HG03066 (cell line): ENCODE data around the gene MAP3K9.
A peak's percentile ranks its signal among the peaks of the same experiment; 100 is the strongest.

Source experiments
- ATAC-seq: cut with Tn5 transposase; IDR thresholded peaks from one replicate; pipeline ENCODE4 v1.9.1; 2021; ENCODE audit warnings: low read depth; ENCODE audit not compliant: unreplicated experiment

The MAP3K9 gene

DNA sequence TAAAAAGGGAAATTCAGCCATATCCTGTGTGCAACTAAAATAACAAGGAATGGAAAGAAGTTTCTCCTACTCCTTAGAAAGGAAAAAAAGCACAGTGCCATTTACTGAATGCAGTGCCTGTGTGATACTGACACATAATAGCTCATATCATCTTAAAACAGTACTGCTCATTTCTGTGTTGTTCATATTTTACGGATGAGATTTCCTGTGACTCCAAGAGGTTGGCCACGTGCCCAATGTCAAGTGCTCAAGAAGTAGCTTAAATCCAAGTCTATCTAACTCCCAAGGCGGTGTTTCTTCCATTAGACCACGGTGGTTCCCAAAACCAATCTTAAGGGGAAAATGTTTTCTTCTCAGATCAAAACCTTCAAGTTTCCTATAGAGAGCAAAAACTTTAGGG is 20.0 kb downstream of the MAP3K9 start:
- no peak for ATAC-seq

DNA sequence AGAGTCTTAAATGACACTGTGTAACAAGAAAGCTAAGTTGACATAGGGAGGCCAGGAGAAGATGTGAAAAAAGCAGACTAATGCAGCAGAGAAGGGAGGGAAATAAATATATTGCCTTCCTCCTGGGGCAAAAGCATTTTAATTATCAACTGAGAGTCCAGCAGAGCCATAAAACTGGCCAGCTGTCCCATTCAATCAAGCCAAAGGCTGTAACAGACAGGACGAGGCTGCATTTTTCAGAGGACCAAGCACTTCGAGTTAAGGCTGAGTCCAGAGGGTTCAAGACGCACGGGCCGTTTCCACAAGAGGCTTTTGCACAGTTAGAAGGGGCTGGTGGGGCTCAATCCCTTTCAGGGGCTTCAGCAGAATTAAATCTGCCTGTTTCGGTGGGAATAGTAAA is 20.4 kb downstream of the MAP3K9 start:
- ATAC-seq = no peak

DNA sequence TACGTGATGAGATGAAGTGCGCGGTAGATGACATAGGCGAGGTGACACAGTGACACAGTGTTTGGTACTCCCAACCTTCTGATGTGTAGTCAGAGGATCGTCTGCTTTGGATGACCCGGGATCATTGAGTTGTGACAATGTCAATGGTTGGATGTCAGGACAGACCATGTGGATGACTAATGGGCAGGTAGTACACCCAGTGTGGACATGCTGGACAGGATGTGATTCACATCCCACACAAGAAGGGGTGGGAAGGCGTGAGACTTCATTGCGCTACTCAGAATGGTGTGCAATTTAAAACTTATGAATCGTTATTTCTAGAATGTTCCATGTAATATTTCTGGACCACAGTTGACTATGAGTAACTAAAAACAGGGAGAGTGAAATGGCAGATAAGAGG is 23.8 kb downstream of the MAP3K9 start:
- ATAC-seq = no peak

DNA sequence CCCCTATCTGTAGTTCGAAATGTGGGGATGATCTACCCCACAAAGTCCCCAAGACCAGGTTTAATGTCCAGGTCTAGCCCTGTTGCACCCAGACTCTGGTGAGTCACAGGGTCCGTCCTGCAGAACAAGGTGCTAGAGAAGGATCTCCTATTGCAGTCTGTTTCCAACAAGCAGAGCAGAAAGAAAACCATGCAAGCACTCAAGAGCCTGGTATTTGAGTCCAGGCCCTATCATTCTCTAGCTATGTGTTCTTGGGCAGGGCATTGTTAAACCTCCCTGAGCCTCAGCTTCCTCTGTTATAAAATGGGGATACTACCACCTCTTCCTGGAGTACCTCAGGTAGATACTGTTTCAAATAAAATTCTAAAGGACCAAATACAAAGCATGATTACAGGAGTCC is 24.4 kb downstream of the MAP3K9 start:
- ATAC-seq = no peak

DNA sequence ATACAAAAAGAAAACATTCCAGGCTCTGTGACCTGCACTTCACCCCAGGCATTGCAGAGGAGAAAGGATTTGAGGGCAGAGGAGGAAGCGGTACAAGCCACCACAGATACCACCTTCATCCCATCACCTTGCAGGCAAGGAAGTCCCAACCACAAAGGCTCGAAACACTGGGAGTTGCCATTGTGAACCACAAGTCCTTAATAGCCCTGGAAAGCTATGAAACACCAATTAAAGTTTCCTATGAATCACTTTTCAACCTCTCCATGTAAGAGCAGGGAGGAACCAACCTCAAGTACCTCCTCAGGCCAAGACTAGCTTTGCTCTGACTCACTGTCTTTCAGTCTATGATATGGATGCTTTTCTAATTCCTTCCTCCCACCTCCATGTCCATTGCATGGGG is 27.0 kb downstream of the MAP3K9 start:
- no peak for ATAC-seq

DNA sequence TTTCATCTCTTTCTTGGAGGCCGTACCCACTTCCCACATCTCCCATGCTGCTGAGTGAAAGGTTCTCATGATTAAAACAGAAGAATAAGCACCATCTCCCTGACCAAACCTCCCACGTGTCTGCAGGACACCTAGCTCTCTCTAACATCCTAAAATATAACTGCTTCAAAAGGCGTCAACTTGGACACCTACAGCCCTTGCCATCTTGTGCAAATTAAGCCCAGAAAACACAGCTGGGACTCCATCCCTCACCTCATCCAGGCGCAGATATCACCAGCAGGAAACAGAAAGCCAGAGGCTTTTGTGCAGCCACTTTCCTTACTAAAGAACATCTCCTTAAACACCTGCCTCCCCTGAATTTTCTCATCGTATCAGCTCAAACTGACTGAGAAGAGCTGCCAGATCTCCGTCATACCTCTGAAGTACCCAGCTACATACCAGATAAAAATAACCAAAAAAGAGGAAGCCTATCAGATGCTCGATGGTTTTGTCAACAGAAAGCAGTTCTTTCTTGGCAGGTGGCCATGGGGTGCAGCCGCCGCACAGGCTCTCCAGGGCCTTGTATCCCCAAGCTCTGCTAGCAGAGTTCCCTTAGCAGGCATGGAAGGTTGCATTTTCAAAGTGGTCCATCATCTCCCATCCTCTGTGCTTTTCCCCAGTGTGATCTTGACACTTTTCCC is 28.8 kb downstream of the MAP3K9 start:
- ATAC-seq = peak; percentile 70

DNA sequence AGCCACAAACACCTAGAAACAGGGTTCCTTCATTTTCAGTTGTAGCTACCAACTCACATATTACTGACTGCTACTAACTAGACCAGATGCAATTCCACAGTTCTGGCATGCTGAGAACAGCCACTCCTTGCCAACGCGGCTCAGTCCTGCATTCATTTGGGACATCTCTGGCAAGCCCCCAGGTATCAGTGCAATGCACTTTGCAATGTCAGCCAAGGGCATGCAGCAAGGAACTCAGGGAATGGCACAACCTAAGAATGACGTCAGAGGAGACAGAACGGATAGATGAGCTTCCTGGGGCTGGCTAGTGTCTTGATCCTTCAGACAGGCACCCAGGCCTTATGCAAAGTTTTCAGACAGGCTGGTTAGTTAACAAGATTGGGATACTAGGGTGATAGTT is 29.6 kb downstream of the MAP3K9 start:
- ATAC-seq = no peak

DNA sequence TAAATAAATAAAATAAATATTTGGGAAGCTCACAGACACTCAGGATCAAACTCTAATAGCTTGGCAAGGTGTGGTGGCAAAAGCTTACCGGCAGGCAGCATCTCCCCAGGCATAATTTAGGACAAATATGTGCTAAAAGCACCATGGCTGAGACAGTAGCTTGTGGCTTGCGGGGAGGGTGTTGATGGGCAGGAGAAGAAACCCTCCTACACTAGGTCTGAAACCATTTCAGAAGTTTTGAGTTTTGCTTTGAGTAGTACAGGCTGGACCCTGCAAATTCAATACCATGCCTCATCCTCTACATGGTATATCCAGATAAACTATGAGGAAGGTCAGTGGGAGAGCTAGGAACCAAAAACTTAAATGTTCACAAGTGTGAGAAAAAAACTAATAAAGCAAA is 33.1 kb downstream of the MAP3K9 start:
- ATAC-seq = peak; percentile 64

DNA sequence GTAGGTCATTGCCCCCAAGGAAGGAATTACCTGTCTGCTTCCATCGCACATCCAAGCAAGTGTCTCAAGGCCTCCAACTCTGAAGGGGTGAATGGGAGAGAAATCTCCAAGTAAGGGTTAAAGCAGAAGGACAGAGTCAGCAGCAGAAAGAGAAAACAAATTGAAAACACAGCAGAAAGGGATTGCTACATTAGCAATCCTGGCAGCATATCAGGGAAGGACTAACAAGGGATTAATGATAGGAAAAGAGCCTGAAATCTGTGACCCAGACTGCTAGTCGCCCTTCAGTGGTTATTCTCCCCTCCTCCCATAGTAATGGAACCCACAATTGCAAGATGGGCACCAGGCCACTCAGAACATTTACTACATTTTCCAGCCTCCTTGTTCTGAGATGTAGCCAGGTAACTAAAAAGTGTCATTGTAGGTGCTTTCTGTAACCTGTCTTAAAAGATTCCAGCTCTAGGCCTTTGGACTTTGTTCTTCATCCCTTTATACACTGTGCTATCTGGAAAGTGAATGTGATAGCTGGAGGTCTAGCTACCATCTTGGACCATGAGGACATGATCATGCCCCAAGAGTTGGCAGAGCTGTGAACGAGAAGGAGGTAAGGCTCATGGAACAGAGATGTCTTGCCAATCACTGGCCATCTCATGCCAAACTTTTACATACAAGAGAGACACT is 36.0 kb downstream of the MAP3K9 start:
- ATAC-seq = no peak

DNA sequence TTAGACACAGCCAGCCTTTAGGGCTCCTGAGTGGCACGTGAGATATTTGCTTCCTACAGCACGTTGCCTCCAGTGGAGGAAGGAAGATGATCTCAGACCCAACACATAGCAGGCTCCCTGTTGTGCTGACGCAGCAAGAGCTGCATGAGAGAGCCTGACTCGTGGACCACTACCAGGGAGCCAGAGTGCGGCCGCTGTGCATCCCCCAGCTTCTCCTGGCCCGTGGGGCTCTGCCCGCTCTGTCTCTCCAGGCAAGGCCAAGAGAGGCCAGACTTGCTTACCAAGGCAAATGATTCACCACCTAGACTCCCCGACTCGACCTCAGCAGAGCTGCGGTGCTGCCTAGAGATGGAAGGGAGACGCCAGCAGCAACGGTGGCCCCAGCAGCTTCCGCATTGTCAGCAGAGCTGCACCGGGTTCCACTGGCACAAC is 37.5 kb downstream of the MAP3K9 start:
- ATAC-seq = no peak

DNA sequence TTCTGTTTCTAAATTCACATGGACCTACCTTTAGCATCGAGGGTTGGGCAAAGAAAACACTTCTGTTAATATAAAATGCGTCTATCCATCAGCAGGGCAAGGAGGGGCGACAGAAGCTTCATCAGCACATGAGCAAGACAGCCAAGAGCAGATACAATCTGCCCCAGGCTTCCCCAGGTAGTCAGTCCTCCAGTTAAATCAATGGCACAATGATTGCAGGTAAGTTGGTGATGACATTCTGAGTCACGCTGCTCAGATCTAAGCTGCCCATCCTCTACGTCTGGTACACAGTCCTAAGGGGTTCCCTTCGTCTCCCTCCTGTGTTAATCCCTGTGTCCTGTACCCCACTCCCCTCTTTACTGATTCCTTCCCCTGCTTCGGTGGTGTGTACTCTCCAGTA is 38.8 kb downstream of the MAP3K9 start:
- no peak for ATAC-seq

DNA sequence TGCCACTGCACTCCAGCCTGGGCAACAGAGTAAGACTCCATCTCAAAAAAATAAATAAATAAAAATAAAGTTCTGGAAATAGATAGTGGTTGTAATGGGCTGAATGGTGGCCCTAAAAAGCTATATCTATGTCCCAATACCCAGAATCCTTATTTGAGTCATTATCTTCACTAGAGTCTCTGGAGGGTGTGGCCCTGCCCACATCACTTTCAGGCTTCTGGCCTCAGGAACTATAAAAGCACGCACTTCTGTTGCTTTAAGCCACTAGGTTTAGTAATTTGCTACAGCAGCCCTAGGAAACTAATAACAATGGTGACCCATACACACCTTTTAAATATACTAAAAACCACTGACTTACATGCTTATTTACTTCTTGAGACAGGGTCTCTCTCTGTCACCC is 49.9 kb downstream of the MAP3K9 start:
- ATAC-seq = no peak

DNA sequence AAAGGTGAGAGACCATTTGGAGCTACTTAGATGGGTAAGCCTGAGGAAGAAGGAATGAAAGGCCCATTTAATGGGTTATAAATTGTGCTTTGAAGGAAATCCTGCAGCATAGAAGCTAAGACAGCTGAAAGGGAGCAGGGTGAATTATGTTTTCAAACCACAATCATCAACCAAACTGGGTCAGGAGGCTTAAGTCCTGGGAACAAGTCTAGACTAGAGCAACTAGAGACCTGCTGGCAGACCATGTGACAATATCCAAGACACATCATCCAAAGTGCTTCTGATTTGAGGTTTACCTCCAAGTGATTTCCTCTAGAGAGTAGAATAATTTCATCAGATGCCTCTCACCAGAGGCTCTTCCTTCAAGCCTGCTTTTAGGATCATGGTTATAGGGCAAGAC is 53.7 kb downstream of the MAP3K9 start:
- no peak for ATAC-seq

DNA sequence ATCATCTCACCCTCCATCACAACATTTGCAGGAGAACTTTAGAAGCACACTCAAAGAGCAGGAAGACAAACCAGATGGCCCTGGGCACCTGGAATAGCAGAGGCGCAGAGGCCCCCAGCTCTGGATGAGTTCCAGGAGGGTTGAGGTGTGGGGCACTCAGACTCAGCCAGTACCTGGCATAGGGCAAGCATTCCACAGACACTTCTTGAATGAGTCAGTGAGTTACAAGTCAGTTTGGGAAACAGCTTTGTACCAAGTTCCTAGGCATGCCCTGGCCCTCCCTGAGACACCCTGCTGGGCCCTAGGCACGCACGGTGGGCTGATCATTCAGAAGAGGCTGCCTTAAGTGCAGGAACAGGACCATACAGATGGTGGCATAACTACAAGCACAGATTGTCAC is 54.3 kb downstream of the MAP3K9 start:
- ATAC-seq = no peak

DNA sequence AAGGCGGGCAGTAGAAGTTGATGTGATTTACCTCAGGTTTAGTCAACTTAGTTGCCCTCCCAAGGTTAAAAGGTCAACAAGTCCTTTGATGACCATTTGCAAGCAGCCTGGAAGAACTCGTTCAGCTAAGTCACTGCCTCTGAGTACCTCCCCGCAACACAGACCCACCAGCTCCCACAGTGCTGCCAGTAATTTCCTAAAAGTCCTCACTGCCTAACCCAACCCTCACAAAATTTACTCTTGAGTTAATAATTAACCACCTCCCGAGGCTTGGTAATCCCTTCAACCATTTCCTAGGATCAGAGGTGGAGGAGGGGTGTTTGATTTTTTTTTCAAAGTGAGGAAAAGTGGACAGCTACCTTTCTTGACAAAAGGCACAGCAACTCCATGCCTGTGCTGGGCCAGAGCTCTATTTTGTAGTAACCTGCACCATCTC is 55.8 kb downstream of the MAP3K9 start:
- ATAC-seq = no peak

DNA sequence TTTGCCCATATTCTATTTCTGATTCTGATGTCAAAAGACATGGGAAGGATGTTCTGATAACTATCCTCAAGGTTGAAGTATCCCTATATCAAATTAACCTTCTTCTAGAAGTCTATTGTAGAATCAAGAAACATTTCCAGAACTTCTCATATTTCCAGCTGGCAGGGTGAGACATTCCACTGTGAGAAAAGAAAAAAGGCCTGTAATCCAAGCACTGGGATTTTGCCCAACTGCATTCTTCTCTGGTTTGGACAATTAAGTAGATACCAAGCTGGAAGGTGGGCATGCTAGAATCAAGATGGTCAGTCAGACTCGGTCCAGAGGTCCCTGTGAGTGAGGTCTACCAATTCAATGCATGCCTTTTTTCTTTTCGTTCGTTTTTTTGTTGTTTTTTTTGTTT is 60.9 kb downstream of the MAP3K9 start:
- ATAC-seq = no peak

DNA sequence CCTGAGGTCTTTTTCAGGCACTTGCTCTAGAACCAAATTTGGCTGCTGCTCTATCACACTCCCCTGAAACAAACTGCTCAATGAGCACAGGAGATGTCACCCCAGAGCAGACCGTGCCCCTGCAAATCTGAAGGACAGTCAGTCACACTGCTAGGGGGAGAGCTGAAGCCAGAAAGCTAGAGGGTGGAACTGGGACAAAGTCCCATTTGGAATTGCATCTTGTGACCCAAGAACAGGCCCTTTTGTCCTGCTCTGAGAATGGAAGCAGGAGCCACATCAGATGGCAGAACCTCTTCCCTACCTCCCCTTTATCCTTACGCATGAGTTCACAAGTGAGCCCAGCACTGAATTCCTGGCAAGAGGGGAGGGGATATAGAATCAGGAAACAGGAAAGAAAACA is 64.7 kb downstream of the MAP3K9 start:
- no peak for ATAC-seq

DNA sequence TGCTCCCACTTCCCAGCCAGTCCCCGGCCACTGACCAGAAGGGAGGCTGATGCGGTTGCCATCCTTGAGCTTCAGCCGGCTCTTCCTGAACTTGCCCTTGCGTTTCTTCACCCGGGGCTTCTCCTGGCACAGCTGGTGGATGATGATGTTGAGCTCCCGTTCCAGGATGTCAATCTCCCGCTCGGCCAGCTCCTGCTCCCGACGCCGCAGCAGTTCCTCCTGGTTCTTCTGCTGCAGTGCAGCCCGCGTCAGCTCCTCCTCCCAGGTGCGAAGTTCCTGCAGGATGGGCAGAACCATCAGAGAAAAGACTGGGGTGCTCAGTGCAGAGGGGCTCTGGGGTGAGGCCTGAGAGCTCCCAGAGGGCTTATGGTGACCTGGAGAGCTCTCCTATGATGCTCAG is 67.0 kb downstream of the MAP3K9 start:
- ATAC-seq = no peak

DNA sequence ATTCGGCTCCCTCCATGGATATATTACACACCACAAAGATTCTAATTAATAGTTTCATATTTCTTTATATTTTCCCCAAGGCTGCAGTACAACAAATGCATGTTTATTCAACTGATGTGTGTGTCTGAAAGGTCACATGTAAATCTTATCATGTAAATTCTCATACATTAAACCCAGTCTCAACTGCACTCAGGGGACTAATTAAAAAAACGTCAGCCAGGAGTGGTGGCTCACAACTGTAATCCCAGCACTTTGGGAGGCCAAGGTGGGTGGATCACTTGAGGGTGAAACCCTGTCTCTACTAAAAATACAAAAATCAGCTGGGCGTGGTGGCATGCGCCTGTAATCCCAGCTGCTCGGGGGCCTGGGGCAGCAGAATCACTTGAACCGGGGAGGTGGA is 67.8 kb downstream of the MAP3K9 start:
- ATAC-seq = no peak

DNA sequence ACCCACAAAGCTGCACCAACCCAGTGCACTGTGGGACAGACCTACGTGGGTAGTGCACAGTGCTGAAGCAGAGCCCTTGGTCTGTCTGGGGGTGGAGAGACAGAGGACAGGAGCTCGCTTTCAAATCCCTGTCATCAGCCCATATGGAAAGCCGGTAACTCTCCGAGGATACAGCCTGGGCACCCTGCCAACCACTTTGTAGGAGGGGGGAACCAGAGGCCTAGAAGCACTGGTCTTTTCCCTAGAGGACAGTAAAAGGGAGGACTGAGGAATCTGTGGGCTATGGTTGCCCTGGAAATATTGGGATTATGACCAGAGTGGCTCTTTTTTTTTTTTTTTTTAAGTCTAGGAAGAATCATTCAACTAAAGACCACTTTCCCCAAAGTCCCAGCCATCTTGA is 74.3 kb downstream of the MAP3K9 start:
- ATAC-seq = no peak

DNA sequence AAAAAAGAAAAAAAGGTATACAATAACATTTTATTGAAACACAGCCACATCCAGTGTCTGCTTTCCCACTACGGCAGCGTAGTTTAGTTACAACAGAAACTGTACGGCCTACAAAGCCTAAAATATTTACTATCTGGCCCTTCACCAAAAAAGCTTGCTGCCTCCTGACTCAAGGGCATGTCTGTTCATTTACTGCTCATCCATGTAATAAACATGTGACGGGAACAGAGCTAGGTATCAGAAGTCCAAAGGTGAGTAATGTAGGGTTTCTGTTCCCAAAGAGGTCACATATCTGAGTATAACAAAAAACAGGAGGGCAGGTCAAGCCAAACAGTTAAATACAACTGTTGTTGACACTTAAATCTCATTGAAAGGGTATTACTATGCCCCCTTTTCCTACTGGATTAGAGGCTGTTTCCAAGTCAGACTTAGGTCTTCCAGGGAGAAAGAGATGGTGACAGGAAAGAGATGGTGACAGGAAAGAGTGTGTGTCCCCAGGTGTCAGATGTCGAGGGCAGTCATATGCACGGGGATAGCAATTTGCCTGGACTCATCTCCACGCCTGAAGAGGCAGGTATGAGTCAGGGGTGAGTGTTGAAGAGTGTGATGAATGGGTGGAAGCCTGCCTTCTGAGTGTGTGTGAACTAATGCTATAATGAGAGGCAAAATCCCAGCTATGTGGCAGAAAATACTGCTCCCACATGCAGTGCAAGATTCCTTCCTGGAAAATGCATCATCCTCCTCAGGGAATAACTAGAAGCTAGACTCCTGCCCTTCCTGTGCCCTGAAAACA is 77.7 kb downstream of the MAP3K9 start:
- no peak for ATAC-seq

DNA sequence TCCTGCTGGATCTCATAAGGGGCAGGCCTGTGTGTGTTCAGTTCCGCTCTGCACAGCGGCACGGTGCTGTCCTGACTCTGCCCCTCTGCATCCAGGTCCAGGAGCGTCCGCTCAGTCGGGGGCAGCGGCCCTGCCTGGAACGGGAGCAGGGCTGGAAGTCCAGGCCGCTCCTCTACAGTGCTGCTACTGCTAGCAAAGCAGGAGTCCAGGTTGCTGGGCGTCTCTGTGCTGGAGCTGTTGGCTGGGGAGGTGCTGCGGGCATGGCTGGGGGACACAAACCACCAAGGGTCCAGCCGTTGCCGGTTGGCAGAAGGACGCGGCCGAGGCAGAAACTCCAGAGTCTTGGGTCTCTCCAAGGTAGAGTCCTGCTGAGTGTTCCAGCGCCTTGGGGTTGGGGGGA is 78.9 kb downstream of the MAP3K9 start:
- no peak for ATAC-seq
